GM18861 (cell line): ENCODE results near the gene RHOU.
"Not testable (repeated sequence)": the region's sequence is repeated elsewhere in the genome, so short reads cannot be mapped to it uniquely, and the experiment has no call there.

Experiments
- ATAC-seq: cut with Tn5 transposase; IDR thresholded peaks from one replicate; pipeline ENCODE4 v1.9.1; 2021; ENCODE audit not compliant: unreplicated experiment

RHOU gene

DNA sequence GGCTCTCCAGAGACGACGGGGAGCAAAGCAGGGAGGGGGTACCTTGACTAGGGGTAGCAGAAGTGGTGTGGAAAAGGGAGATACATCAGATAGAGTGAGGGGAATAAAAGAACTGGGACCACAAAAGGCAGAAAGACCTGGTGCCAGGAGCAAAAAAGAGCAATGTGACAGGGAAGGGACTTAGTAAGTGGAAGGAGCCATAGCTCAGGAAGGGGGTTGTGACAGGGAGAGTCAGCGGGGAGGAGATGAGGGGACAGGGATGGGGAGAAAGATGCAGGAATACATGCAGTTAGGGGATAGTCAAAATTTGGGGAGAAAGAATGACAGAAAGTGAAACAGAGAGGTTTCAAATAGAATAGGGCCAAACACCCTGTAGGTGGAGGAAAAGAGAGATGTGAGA, 20.5 kb downstream of the RHOU start:
- no peak for ATAC-seq

DNA sequence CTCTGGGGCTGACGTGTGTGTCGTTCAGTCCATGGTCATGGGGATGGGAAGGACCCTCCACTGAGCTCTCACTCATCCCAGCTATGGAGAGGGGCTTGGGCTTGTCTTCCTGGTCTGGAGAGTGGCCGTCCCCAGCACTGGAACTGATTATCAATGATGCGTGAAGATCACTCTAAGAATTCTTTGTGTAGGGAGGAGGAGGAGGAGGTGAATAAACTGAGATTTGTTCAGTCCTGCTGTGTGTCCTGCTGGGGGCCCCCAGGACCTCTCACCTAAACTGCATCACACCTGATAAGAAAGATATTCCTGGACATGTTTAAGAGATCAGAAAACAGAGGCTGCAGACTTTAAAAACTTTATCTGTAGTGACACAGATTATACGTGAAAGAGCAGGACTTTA, 21.2 kb downstream of the RHOU start:
- ATAC-seq, result no peak

DNA sequence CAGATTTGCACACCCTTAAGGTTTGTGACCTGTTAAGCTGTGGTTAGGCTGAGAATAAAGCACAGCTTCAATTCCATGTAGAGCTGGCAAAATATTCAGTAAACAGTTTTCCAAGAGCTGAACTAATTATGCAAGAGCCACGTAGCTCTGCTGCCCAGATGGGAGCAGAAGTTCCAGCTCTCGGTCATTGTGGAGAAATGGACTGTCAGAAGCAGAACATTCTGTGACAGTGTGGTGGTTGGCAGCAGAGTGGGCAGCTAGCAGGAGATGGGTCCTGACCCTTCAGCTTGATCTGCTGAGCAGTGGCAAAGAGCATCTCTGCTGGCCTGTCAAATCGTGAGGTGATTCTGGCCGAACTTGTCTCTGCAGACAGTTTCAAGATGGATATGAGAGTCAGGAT, 23.2 kb downstream of the RHOU start:
- ATAC-seq, result no peak

- ATAC-seq, result no peak
Observed at GRCh38 chr1:228760979-228761378, 25.7 kb downstream of the RHOU start.

GRCh38 chr1:228763561-228763960, 28.3 kb downstream of the RHOU start:
- no peak for ATAC-seq

DNA sequence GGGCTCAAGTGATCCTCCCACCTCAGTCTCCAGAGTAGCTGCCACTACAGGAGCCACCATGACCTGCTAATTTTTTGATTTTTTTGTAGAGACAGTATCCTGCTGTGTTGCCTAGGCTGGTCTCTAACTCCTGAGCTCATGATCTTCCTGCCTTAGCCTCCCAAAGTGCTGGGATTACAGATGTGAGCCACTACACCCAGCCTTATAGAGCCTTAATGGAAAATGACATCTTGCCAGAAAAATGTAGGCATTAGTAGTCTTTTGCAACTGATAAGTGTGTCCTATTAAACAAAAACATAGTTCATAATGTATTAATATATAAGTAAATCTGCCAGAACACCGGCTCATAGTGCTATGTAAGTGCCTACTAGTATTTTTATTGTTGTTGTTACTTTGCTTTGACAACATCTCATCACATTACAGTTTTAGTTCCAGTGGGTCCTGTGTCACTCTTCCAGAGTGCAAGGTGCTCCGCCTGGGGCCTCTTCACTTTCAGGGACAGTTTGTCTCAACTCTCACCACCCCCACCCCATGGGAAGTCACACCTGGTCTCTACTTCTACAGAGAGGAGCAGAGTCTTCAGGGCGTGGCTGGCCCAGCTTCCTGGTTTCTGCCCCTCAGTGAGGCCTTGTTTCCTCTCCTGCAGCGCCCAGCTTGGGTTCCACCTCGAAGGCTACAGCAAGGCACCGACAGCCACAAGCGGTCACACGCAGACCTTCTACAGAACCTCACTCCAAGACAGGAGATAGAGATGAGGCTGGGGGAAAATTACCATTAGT, 30.1 kb downstream of the RHOU start:
- ATAC-seq, result no peak

DNA sequence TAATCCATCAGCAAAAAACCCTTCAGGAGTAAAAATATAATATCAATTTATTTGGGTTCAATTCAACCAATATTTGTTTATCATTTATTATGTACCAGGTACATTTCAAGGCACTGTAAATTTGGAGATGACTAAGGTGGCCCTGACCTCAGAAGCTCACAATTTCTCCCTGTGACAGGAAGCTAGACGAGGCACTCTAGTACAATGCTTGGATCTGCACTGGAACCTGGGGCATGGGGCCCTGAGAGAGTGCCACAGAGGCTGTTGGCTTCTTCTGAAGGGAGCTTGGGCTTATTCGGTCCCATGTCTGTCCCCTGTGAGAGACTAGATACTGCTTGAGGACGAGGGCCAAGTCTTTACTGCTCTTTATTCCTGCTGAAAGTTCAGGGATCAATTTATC, 31.5 kb downstream of the RHOU start:
- ATAC-seq, result no peak

- peak; percentile 21 for ATAC-seq
Observed at GRCh38 chr1:228767636-228768354, 32.5 kb downstream of the RHOU start.

- ATAC-seq, result peak; percentile 55
Observed at GRCh38 chr1:228768355-228769000, 33.2 kb downstream of the RHOU start.

- ATAC-seq, result no peak
Observed at GRCh38 chr1:228770779-228771223, 35.5 kb downstream of the RHOU start.

GRCh38 chr1:228772516-228773212, 37.4 kb downstream of the RHOU start:
- ATAC-seq, result no peak

- not testable (repeated sequence) for ATAC-seq
Observed at GRCh38 chr1:228775946-228776345, 40.7 kb downstream of the RHOU start.

DNA sequence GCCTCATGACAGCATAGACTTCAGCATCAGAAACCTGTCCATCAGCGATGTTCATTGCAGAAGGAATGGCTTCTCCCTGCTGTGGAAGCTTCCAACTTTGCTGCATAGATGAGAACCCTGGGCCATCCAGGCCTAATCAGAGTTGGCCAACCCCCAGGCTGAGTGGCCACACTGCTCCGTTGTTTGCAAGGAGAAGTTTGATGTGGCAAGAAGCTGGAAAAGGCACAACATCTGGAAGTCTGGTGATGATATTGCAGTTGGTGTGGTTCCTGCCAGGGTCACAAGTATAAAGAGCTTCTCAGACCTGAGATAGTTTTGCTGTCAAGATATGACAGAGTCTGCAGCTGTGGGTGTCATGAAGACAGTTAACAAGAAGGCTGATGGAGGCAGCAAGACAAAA, 41.2 kb downstream of the RHOU start:
- ATAC-seq, result no peak

GRCh38 chr1:228777236-228777635, 42.0 kb downstream of the RHOU start:
- ATAC-seq, result no peak

DNA sequence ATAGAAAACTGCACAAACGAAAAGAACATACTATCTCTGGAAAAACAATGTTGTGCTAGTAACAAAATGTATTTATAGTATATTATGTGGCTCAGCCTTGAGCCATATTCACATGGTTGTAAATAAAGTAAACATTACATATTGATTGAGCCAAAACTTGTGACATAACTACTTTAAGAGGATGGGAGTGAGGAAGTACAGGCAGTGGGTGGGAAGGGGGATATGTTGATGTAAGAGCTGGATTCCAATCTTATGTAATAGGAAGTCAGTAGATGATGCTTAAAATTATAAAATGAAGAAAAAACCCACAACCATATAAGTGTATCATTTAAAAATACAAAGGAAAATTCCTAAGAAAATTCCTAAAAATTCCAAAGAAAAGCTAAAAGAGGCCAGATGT, 42.7 kb downstream of the RHOU start:
- ATAC-seq, result no peak

GRCh38 chr1:228778466-228778865, 43.2 kb downstream of the RHOU start:
- no peak for ATAC-seq

GRCh38 chr1:228778961-228779360, 43.7 kb downstream of the RHOU start:
- no peak for ATAC-seq

GRCh38 chr1:228781161-228781808, 46.0 kb downstream of the RHOU start:
- no peak for ATAC-seq

DNA sequence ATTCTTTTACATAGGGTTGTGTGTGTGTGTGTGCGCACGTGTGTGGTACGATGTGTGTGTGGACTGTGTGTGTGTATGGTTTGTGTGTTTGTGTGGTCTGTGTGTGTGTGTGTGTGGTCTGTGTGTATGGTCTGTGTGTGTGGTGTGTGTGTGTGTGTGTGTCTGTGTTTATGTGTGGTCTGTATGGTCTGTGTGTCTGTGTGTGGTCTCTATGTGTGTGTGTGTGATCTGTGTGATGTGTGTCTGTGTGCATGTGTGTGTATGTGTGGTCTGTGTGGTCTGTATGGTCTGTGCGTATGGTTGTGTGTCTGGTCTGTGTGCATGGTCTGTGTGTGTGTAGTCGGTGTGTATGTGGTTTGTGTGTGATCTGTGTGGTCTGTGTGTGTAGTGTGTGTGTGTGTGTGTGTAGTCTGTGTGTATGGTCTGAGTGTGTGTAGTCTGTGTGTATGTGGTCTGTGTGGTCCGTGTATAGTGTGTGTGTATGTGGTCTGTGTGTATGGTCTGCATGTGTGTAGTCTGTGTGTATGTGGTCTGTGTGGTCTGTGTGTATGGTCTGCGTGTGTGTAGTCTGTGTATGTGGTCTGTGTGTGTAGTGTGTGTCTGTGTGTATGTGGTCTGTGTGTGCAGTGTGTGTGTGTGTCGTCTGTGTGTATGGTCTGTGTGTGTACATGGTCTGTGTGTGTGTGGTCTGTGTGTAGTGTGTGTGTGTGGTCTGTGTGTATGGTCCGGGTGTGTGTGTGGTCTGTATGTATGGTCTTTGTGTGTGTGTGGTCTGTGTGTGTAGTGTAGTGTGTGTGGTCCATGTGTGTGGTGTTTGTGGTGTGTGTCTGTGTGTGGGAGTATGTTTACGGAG, 46.8 kb downstream of the RHOU start:
- no peak for ATAC-seq
